Activated CD4-positive, alpha-beta memory T cell treated with anti-CD3 and anti-CD28 coated beads for 36 hours (primary cell): ENCODE data around the gene CKAP4. TPM values are rescaled to one million over a fixed set of nuclear protein-coding genes. Genes with fewer than 3 reads are reported as not detected.

ENCODE experiments used
- CTCF ChIA-PET: fragments of 350-600 bp; sonication (Branson Sonifier 250); formaldehyde crosslinking; loops from one replicate; lab custom pipeline; 2021; ENCODE audit warnings: antibody characterized with exemption, inconsistent platforms; lab: Charles Lee
- POLR2A ChIA-PET: fragments of 350-600 bp; sonication (Branson Sonifier 250); formaldehyde crosslinking; loops from one replicate; lab custom pipeline; 2021; ENCODE audit warnings: antibody characterized with exemption; lab: Charles Lee
- DNase-seq: peaks from one replicate; pipeline ENCODE4 v3.0.0-alpha.2; 2020
- H3K27ac Mint-ChIP-seq: one replicate; pipeline ENCODE4 v1.8.0; 2021; ENCODE audit warnings: mixed read lengths
- H3K27me3 Mint-ChIP-seq: one replicate; pipeline ENCODE4 v1.8.0; 2021; ENCODE audit warnings: mixed read lengths
- H3K36me3 Mint-ChIP-seq: one replicate; pipeline ENCODE4 v1.8.0; 2021; ENCODE audit warnings: mixed read lengths
- H3K4me1 Mint-ChIP-seq: one replicate; pipeline ENCODE4 v1.8.0; 2021; ENCODE audit warnings: low read depth, mixed read lengths
- H3K4me3 Mint-ChIP-seq: one replicate; pipeline ENCODE4 v1.8.0; 2021; ENCODE audit warnings: mild to moderate bottlenecking, mixed read lengths
- H3K9me3 Mint-ChIP-seq: one replicate; pipeline ENCODE4 v1.8.0; 2021; ENCODE audit warnings: mixed read lengths
- intact Hi-C: fragments of 100-400 bp; cut with micrococcal nuclease; formaldehyde crosslinking; loops from one replicate; pipeline ENCODE4 v1.15.1; 2023
- total RNA-seq, 2 experiments: library from RNA; stranded (reverse); gene quantifications; one replicate each; pipeline ENCODE4 v1.2.3, GENCODE V29; 2021

CKAP4 gene, protein sequence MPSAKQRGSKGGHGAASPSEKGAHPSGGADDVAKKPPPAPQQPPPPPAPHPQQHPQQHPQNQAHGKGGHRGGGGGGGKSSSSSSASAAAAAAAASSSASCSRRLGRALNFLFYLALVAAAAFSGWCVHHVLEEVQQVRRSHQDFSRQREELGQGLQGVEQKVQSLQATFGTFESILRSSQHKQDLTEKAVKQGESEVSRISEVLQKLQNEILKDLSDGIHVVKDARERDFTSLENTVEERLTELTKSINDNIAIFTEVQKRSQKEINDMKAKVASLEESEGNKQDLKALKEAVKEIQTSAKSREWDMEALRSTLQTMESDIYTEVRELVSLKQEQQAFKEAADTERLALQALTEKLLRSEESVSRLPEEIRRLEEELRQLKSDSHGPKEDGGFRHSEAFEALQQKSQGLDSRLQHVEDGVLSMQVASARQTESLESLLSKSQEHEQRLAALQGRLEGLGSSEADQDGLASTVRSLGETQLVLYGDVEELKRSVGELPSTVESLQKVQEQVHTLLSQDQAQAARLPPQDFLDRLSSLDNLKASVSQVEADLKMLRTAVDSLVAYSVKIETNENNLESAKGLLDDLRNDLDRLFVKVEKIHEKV
- 10 to 100 TPM; 18.5 to 19.0 TPM for total RNA-seq

GRCh38 chr12:106247674-106248311 lies at the start of gene CKAP4:
CKAP4 (minus strand) TSS chr12:106248020; CDS start chr12:106247851, 169 bp downstream.
- peak; percentile 61 for DNase-seq
- Mint-ChIP-seq H3K27me3 (no peaks in the 10 kb centered on the region), H3K4me3 (peak within 1 kb of the TSS; percentile 76), H3K9me3 (no peaks in the 10 kb centered on the region), H3K27ac (peak within 1 kb of the TSS; percentile 69), H3K36me3 (peaks cover 7% of the 10 kb centered on the region), H3K4me1 (peaks cover 24% of the 10 kb centered on the region)
- POLR2A ChIA-PET, result interaction anchor here (0.8 kb wide), 1 partner anchor 21 kb away, joined by 3 read pairs; no protein-coding TSS in a partner anchor
- CTCF ChIA-PET, result interaction anchor here (1.4 to 1.6 kb wide), 2 partner anchors 24 to 53 kb away, joined by 4 read pairs; no protein-coding TSS in a partner anchor
- intact Hi-C loops, result loop anchor here (2.0 kb wide), 2 partner anchors 35 to 109 kb away; partner anchors contain the start of gene POLR3B

GRCh38 chr12:106297075-106297474 lies 49.3 kb upstream of the CKAP4 start:
- no peaks in the 10 kb centered on the region for H3K27me3 Mint-ChIP-seq
- H3K36me3 Mint-ChIP-seq, result no peaks in the 10 kb centered on the region
- H3K4me3 Mint-ChIP-seq, result no peak overlapping the region
- H3K4me1 Mint-ChIP-seq, result peaks cover 17% of the 10 kb centered on the region
- ChIA-PET POLR2A (no interaction called here), CTCF (interaction anchor here (1.0 to 6.0 kb wide), 2 partner anchors 14 to 60 kb away, joined by 3 to 48 read pairs; partner anchors contain the start of gene POLR3B)
- intact Hi-C loops, result no loop called here
- H3K9me3 Mint-ChIP-seq, result no peaks in the 10 kb centered on the region
- DNase-seq, result no peak
- no peak overlapping the region for H3K27ac Mint-ChIP-seq

DNA sequence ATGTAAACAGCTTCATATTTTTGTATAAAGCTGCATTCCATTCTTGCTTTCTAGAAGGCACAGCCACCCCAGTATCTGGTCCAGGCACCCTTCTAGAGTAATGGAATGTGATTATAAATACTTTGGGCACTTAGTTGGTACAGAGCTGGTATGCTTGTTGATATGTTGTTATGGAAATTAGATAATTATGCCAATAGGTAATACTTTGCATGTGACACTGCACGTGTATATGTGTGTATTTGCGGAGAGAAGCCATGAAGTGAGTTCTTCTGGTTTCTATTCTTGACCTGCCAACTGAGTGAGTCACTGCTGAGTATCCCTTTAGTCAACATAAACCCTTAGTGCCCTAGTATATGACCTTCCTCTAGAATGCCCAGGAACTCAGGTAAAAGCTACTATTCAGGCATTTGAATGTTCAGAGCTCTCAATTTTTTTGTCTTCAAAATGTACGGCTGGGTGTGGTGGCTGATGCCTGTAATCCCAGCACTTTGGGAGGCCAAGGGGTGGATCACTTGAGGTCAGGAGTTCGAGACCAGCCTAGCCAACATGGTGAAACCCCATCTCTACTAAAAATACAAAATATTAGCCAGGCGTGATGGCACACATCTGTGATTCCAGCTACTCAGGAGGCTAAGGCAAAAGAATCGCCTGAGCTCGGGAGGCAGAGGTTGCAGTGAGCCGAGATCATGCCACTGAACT lies 48.5 kb upstream of the CKAP4 start:
- no peak for DNase-seq
- intact Hi-C loops, result no loop called here
- H3K27ac Mint-ChIP-seq, result no peak overlapping the region
- no peak overlapping the region for H3K4me3 Mint-ChIP-seq
- ChIA-PET CTCF (interaction anchor here (1.1 to 6.0 kb wide), 2 partner anchors 13 to 69 kb away, joined by 4 to 48 read pairs; no protein-coding TSS in a partner anchor), POLR2A (no interaction called here)
- no peaks in the 10 kb centered on the region for H3K27me3 Mint-ChIP-seq
- peaks cover 10% of the 10 kb centered on the region for H3K4me1 Mint-ChIP-seq
- no peaks in the 10 kb centered on the region for H3K9me3 Mint-ChIP-seq
- H3K36me3 Mint-ChIP-seq, result no peaks in the 10 kb centered on the region

DNA sequence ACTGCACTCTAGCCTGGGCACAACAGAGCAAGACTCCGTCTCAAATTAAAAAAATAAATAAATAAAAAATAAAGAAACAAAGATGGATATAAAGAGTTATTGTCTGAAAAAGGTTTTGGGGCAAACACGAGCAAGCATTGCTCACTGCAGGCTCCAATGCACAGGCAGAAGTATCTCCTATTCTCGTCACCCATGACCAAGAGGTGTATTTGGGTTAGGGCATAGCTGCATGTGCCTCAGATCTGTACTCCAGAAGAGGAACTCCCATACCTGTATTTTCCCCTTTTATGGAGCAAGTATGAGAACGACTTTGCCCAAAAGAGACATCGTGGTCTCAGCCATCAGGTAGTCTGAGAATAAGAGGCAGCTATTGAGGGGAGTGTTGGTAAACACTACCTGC lies 44.5 kb upstream of the CKAP4 start:
- no peak overlapping the region for H3K4me3 Mint-ChIP-seq
- H3K27me3 Mint-ChIP-seq, result no peaks in the 10 kb centered on the region
- ChIA-PET POLR2A (no interaction called here), CTCF (interaction anchor here (2.1 kb wide), 1 partner anchor 66 kb away, joined by 6 read pairs; no protein-coding TSS in a partner anchor)
- intact Hi-C loops, result no loop called here
- H3K9me3 Mint-ChIP-seq, result no peaks in the 10 kb centered on the region
- peaks cover 20% of the 10 kb centered on the region for H3K4me1 Mint-ChIP-seq
- no peak for DNase-seq
- no peak overlapping the region for H3K27ac Mint-ChIP-seq
- H3K36me3 Mint-ChIP-seq, result no peaks in the 10 kb centered on the region

DNA sequence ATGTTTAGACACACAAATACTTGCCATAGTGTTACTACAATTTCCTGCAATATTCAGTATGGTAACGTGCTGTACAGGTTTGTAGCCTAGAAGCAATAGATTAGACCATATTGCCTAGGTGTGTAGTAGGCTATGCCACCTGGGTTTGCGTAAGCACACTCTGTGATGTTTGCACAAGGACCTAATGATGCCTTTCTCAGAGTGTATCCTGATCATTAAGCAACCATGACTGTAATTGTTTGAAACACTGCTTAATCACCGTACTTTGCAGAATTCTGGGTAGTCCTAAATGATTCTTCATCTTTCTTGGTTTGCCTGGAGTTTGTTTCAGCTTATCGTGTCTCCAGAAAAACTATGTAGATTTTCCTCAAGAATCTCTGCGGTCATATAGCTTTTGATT lies 43.5 kb upstream of the CKAP4 start:
- Mint-ChIP-seq H3K36me3 (no peaks in the 10 kb centered on the region), H3K4me3 (no peak overlapping the region), H3K9me3 (no peaks in the 10 kb centered on the region), H3K27me3 (no peaks in the 10 kb centered on the region), H3K4me1 (peaks cover 22% of the 10 kb centered on the region), H3K27ac (no peak overlapping the region)
- ChIA-PET POLR2A (interaction anchor here (0.5 kb wide), 1 partner anchor 45 kb away, joined by 3 read pairs; no protein-coding TSS in a partner anchor), CTCF (interaction anchor here (1.4 to 1.7 kb wide), 2 partner anchors 9 to 68 kb away, joined by 5 to 6 read pairs; no protein-coding TSS in a partner anchor)
- DNase-seq, result no peak
- intact Hi-C loops, result no loop called here

DNA sequence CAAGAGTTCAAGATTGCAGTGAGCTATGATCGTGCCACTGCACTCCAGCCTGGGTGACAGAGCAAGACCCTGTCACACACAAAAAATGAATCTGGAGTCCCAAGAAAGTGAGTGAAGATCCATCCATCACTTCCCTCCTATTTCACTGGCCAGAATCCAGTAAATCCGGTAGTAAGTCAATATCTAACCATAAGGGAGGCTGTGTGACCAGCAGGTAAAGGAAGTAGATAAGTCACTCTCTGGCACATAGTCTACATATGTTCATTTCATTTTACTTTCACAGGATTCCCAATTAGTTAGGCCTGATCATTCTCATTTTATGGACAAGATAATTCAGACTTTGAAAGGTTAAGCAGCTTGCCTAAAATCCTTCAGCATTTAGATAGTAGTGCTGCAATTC lies 42.8 kb upstream of the CKAP4 start:
- intact Hi-C loops, result no loop called here
- Mint-ChIP-seq H3K4me1 (peaks cover 25% of the 10 kb centered on the region), H3K27me3 (no peaks in the 10 kb centered on the region), H3K9me3 (no peaks in the 10 kb centered on the region), H3K27ac (no peak overlapping the region), H3K36me3 (no peaks in the 10 kb centered on the region), H3K4me3 (no peak overlapping the region)
- CTCF ChIA-PET, result interaction anchor here (1.2 to 1.7 kb wide), 3 partner anchors 8 to 67 kb away, joined by 5 to 6 read pairs (median 6); no protein-coding TSS in a partner anchor
- no peak for DNase-seq
- POLR2A ChIA-PET, result no interaction called here

- Mint-ChIP-seq H3K36me3 (no peaks in the 10 kb centered on the region), H3K27ac (peak overlapping the region; percentile 78), H3K4me1 (peaks cover 35% of the 10 kb centered on the region), H3K4me3 (no peak overlapping the region), H3K27me3 (peaks cover under 1% of the 10 kb centered on the region), H3K9me3 (no peaks in the 10 kb centered on the region)
- intact Hi-C loops, result no loop called here
- no peak for DNase-seq
- ChIA-PET POLR2A (interaction anchor here (0.6 to 1.0 kb wide), 2 partner anchors 9 to 13 kb away, joined by 3 read pairs; no protein-coding TSS in a partner anchor), CTCF (interaction anchor here (0.5 to 1.5 kb wide), 4 partner anchors 12 to 573 kb away, joined by 3 to 7 read pairs (median 4); no protein-coding TSS in a partner anchor)
Measured at GRCh38 chr12:106289196-106289681, 41.4 kb upstream of the CKAP4 start.

DNA sequence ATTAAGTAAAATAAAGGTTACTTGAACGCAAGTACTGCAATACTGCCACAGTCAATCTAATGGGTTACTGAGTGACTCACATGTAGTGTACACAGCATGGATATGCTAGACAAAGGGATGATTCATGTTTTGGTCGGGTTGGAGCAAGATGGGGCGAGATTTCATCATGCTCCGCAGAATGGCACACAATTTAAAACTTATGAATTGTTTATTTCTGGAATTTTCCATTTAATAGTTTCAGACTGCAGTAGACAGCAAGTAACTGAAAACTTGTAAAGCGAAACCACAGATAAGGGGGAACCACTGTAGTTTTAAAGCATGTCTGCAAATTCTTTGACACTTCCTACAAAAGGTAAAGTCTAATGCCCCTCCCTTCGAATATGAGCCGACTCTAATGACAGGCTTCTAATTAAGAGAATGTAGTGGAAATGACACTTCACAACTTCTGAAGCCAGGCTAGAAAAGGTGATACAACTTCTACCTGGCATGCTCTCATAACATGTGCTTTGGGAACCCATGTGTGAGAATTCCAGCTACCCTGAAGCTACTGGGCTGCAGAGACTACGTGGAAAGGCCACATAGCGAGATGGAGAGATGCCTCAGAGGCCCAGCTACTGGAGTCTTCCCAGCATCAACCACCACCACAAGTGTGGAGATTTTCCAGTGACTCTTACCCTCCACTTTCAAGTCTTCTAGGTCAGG lies 40.8 kb upstream of the CKAP4 start:
- Mint-ChIP-seq H3K27me3 (peaks cover 1% of the 10 kb centered on the region), H3K4me1 (peaks cover 37% of the 10 kb centered on the region), H3K27ac (peak overlapping the region; percentile 78), H3K9me3 (no peaks in the 10 kb centered on the region), H3K4me3 (no peak overlapping the region), H3K36me3 (no peaks in the 10 kb centered on the region)
- peak; percentile 66 for DNase-seq
- intact Hi-C loops, result no loop called here
- ChIA-PET POLR2A (interaction anchor here (0.6 to 1.0 kb wide), 2 partner anchors 9 to 13 kb away, joined by 3 read pairs; no protein-coding TSS in a partner anchor), CTCF (interaction anchor here (1.4 to 1.5 kb wide), 2 partner anchors 12 to 65 kb away, joined by 5 to 7 read pairs; no protein-coding TSS in a partner anchor)

DNA sequence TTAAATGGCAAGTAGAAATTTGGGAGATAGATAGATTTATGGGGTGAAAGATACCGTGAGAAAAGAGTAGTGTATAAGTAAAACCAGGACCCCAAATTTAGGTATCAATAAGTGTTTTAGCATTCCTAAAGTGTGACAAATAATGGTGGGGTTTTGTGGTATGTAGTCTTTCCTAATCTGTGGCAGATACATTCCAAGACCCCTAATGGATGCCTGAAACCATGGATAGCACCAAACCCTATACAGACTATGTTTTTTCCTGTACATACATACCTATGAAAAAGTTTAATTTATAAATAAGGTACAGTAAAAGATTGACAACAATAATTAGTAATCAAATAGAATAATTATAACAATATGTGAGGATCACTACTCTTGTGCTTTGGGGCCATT lies 40.3 kb upstream of the CKAP4 start:
- Mint-ChIP-seq H3K4me1 (peaks cover 37% of the 10 kb centered on the region), H3K4me3 (no peak overlapping the region), H3K27me3 (peaks cover 1% of the 10 kb centered on the region), H3K9me3 (no peaks in the 10 kb centered on the region), H3K27ac (no peak overlapping the region), H3K36me3 (no peaks in the 10 kb centered on the region)
- DNase-seq, result no peak
- POLR2A ChIA-PET, result no interaction called here
- CTCF ChIA-PET, result no interaction called here
- intact Hi-C loops, result no loop called here

DNA sequence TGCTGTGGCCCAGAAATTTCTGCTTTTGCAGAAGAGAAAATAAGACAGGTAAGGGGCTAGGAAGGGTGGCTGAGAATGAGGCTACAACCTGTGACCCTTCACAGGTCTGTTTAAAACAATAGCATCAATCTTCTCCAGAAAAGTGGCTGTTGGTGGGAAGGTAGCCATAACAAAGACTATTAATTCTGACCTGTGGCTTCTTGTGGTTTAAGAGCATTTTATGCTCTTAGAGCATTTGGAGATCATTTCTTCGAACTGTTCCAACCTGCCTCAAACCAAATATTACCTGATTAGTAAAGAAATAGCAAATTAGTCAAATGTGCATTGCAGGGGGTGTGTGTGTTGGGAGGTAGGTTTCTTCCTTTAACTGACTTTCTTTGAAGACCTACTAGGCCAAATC lies 39.5 kb upstream of the CKAP4 start:
- Mint-ChIP-seq H3K4me3 (no peak overlapping the region), H3K4me1 (peaks cover 37% of the 10 kb centered on the region), H3K9me3 (peaks cover 2% of the 10 kb centered on the region), H3K27ac (no peak overlapping the region), H3K36me3 (peaks cover under 1% of the 10 kb centered on the region), H3K27me3 (peaks cover 1% of the 10 kb centered on the region)
- intact Hi-C loops, result no loop called here
- POLR2A ChIA-PET, result no interaction called here
- DNase-seq, result no peak
- CTCF ChIA-PET, result no interaction called here
